ENCODE results near the gene TMC6. TPM values are rescaled to one million over a fixed set of nuclear protein-coding genes. Genes with fewer than 3 reads are reported as not detected.
"Not testable (repeated sequence)": the region's sequence is repeated elsewhere in the genome, so short reads cannot be mapped to it uniquely, and the experiment has no call there.

TMC6 gene
- total RNA-seq, 1 experiment from 2014 or later, result 22.9 TPM

GRCh38 chr17:78075011-78075410 is 53.5 kb downstream of the TMC6 start:
- Histone ChIP-seq H3K4me1 (ENCODE audit: insufficient read depth, low read length, poor library complexity, severe bottlenecking) (no peaks in the 10 kb centered on the region), H3K27ac (ENCODE audit: low read depth, low read length, poor library complexity, severe bottlenecking) (no peak overlapping the region), H3K9me3 (ENCODE audit: low read depth, low read length, poor library complexity, severe bottlenecking) (no peaks in the 10 kb centered on the region), H3K36me3 (ENCODE audit: insufficient read depth, low read length, poor library complexity, severe bottlenecking) (peaks cover 54% of the 10 kb centered on the region), H3K4me3 (ENCODE audit: low read depth, low read length, poor library complexity, severe bottlenecking) (no peak overlapping the region), H3K27me3 (replicated peaks; ENCODE audit: insufficient read depth, low read depth, low read length, poor library complexity) (no peaks in the 10 kb centered on the region)
- ChIA-PET CTCF (no interaction called here), POLR2A (ENCODE audit: low non-redundant PET) (no interaction called here)
- TF ChIP-seq EZH2 (IDR thresholded peaks at IDR 0.05; ENCODE audit: borderline replicate concordance, low read depth, low read length, poor library complexity, severe bottlenecking) (no peak), CTCF (conservative IDR thresholded peaks at IDR 0.05; ENCODE audit: low read depth, low read length) (no peak)
- intact Hi-C loops (cut with micrococcal nuclease; ENCODE audit: unreplicated experiment), result no loop called here
- no TSS peak for BruUV-seq (replicated peaks)
- DNase-seq (ENCODE audit: low spot score), result no peak

- intact Hi-C loops (cut with micrococcal nuclease; ENCODE audit: unreplicated experiment), result no loop called here
- H3K27me3 ChIP-seq (replicated peaks; ENCODE audit: insufficient read depth, low read depth, low read length, poor library complexity), result no peaks in the 10 kb centered on the region
- TF ChIP-seq CTCF (conservative IDR thresholded peaks at IDR 0.05; ENCODE audit: low read depth, low read length) (no peak), EZH2 (IDR thresholded peaks at IDR 0.05; ENCODE audit: borderline replicate concordance, low read depth, low read length, poor library complexity, severe bottlenecking) (no peak)
- no TSS peak for BruUV-seq (replicated peaks)
- no peaks in the 10 kb centered on the region for H3K9me3 ChIP-seq (ENCODE audit: low read depth, low read length, poor library complexity, severe bottlenecking)
- ChIA-PET CTCF (no interaction called here), POLR2A (ENCODE audit: low non-redundant PET) (no interaction called here)
- H3K36me3 ChIP-seq (ENCODE audit: insufficient read depth, low read length, poor library complexity, severe bottlenecking), result peaks cover 55% of the 10 kb centered on the region
- DNase-seq (ENCODE audit: low spot score), result no peak
- no peak overlapping the region for H3K4me3 ChIP-seq (ENCODE audit: low read depth, low read length, poor library complexity, severe bottlenecking)
- H3K4me1 ChIP-seq (ENCODE audit: insufficient read depth, low read length, poor library complexity, severe bottlenecking), result no peaks in the 10 kb centered on the region
- H3K27ac ChIP-seq (ENCODE audit: low read depth, low read length, poor library complexity, severe bottlenecking), result no peak overlapping the region
Measured at GRCh38 chr17:78072961-78073360, 55.6 kb downstream of the TMC6 start.

- BruUV-seq (replicated peaks), result no TSS peak
- intact Hi-C loops (cut with micrococcal nuclease; ENCODE audit: unreplicated experiment), result no loop called here
- TF ChIP-seq EZH2 (IDR thresholded peaks at IDR 0.05; ENCODE audit: borderline replicate concordance, low read depth, low read length, poor library complexity, severe bottlenecking), result no peak
- TF ChIP-seq CTCF (conservative IDR thresholded peaks at IDR 0.05; ENCODE audit: low read depth, low read length), result no peak
- no peak overlapping the region for H3K27ac ChIP-seq (ENCODE audit: low read depth, low read length, poor library complexity, severe bottlenecking)
- no peak for DNase-seq (ENCODE audit: low spot score)
- ChIA-PET CTCF (no interaction called here), POLR2A (ENCODE audit: low non-redundant PET) (no interaction called here)
- no peaks in the 10 kb centered on the region for H3K9me3 ChIP-seq (ENCODE audit: low read depth, low read length, poor library complexity, severe bottlenecking)
- H3K4me1 ChIP-seq (ENCODE audit: insufficient read depth, low read length, poor library complexity, severe bottlenecking), result no peaks in the 10 kb centered on the region
- no peaks in the 10 kb centered on the region for H3K27me3 ChIP-seq (replicated peaks; ENCODE audit: insufficient read depth, low read depth, low read length, poor library complexity)
- no peak overlapping the region for H3K4me3 ChIP-seq (ENCODE audit: low read depth, low read length, poor library complexity, severe bottlenecking)
- peaks cover 59% of the 10 kb centered on the region for H3K36me3 ChIP-seq (ENCODE audit: insufficient read depth, low read length, poor library complexity, severe bottlenecking)
Measured at GRCh38 chr17:78069695-78070094, 58.9 kb downstream of the TMC6 start.

- H3K27me3 ChIP-seq (replicated peaks; ENCODE audit: insufficient read depth, low read depth, low read length, poor library complexity); DNase-seq (ENCODE audit: low spot score); H3K4me3 ChIP-seq (ENCODE audit: low read depth, low read length, poor library complexity, severe bottlenecking); intact Hi-C loops (cut with micrococcal nuclease; ENCODE audit: unreplicated experiment); H3K4me1 ChIP-seq (ENCODE audit: insufficient read depth, low read length, poor library complexity, severe bottlenecking); H3K27ac ChIP-seq (ENCODE audit: low read depth, low read length, poor library complexity, severe bottlenecking); BruUV-seq (replicated peaks); CTCF ChIA-PET; POLR2A ChIA-PET (ENCODE audit: low non-redundant PET); H3K9me3 ChIP-seq (ENCODE audit: low read depth, low read length, poor library complexity, severe bottlenecking): not testable (repeated sequence)
- peaks cover 37% of the 10 kb centered on the region for H3K36me3 ChIP-seq (ENCODE audit: insufficient read depth, low read length, poor library complexity, severe bottlenecking)
Measured at GRCh38 chr17:78066976-78067375, 61.6 kb downstream of the TMC6 start.
